T-cell (primary cell): ENCODE data around the gene PLAAT3. TPM values are rescaled to one million over a fixed set of nuclear protein-coding genes. Genes with fewer than 3 reads are reported as not detected.

Source experiments
- ATAC-seq, 4 experiments: fragments of 200-7000 bp in 3 of 4; fragments of 150-1000 bp in 1 of 4; cut with Tn5 transposase; replicated peaks in 1 of 4; 1 replicate in 3 of 4; 2 replicates in 1 of 4; pipeline ENCODE4 v1.10.0; 2021; ENCODE audit warnings: moderate library complexity in 3 of 4, mild to moderate bottlenecking in 2 of 4, moderate number of reproducible peaks in 1 of 4
- CTCF ChIA-PET, 2 donors: fragments of 300-600 bp; sonication (Branson Sonifier 250); formaldehyde crosslinking; loops; one replicate each; lab custom pipeline; 2022; ENCODE audit warnings: antibody characterized with exemption in 2 of 2; lab: Charles Lee
- POLR2A ChIA-PET, 2 donors: fragments of 300-600 bp; sonication (Branson Sonifier 250); formaldehyde crosslinking; loops; one replicate each; lab custom pipeline; 2022; ENCODE audit warnings: antibody characterized with exemption in 2 of 2; lab: Charles Lee
- DNase-seq, 35 experiments: peaks; one replicate each; pipeline versions ENCODE4 v3.0.0 to v3.0.0-alpha.2; 2013 to 2023
- H3K27ac ChIP-seq: one replicate; pipeline ENCODE4 v1.5.1; 2013; ENCODE audit warnings: low read length
- H3K27me3 ChIP-seq, 2 experiments: replicated peaks in 1 of 2; 1 replicate in 1 of 2; 2 replicates in 1 of 2; pipeline versions ENCODE4 v1.6.1 to v1.7.0; 2013; ENCODE audit warnings: low read length in 1 of 2, mixed read lengths in 1 of 2; ENCODE audit not compliant: control insufficient read depth in 2 of 2, insufficient read depth in 2 of 2; ENCODE audit errors: extremely low read depth in 1 of 2
- H3K36me3 ChIP-seq, 2 donors: 1 replicate in 1 of 2; 2 replicates in 1 of 2; pipeline versions ENCODE4 v1.6.1 to v1.7.0; 2013; ENCODE audit warnings: low read length in 1 of 2; ENCODE audit not compliant: control insufficient read depth in 2 of 2, insufficient read depth in 1 of 2; ENCODE audit errors: extremely low read depth in 1 of 2
- H3K4me1 ChIP-seq, 2 experiments: 1 replicate in 1 of 2; 2 replicates in 1 of 2; pipeline versions ENCODE4 v1.6.1 to v1.7.0; 2013; ENCODE audit warnings: low read length in 2 of 2, mixed read lengths in 1 of 2; ENCODE audit not compliant: insufficient read depth in 2 of 2, control insufficient read depth in 1 of 2; ENCODE audit errors: extremely low read depth in 1 of 2
- H3K4me3 ChIP-seq, 2 donors: 1 replicate in 1 of 2; 2 replicates in 1 of 2; pipeline versions ENCODE4 v1.5.1 to v1.7.0; 2013; ENCODE audit warnings: mild to moderate bottlenecking in 2 of 2, low read length in 1 of 2, moderate library complexity in 1 of 2; ENCODE audit not compliant: control insufficient read depth in 1 of 2; ENCODE audit errors: extremely low read depth in 1 of 2
- H3K9me3 ChIP-seq: 2 replicates; pipeline ENCODE4 v1.7.0; 2013
- H3K27ac Mint-ChIP-seq, 2 donors: one replicate each; pipeline ENCODE4 v1.8.0; 2020 to 2021; ENCODE audit warnings: mild to moderate bottlenecking in 2 of 2, mixed read lengths in 2 of 2
- H3K27me3 Mint-ChIP-seq, 2 donors: one replicate each; pipeline ENCODE4 v1.8.0; 2021 to 2022; ENCODE audit warnings: mixed read lengths in 2 of 2
- H3K36me3 Mint-ChIP-seq: one replicate; pipeline ENCODE4 v1.8.0; 2021; ENCODE audit warnings: mixed read lengths
- H3K4me1 Mint-ChIP-seq, 3 donors: one replicate each; pipeline ENCODE4 v1.8.0; 2020 to 2022; ENCODE audit warnings: mixed read lengths in 3 of 3, mild to moderate bottlenecking in 1 of 3
- H3K4me3 Mint-ChIP-seq, 3 donors: one replicate each; pipeline ENCODE4 v1.8.0; 2020 to 2022; ENCODE audit warnings: mild to moderate bottlenecking in 3 of 3, mixed read lengths in 3 of 3, moderate library complexity in 3 of 3
- H3K9me3 Mint-ChIP-seq, 3 donors: one replicate each; pipeline ENCODE4 v1.8.0; 2020 to 2022; ENCODE audit warnings: mixed read lengths in 3 of 3
- WGBS: methylation state at CpG from one replicate; pipeline ENCODE4 v1.1.5; 2013; ENCODE audit warnings: missing lambda C conversion rate; ENCODE audit not compliant: insufficient coverage; 5-methylcytosine and 5-hydroxymethylcytosine counted together
- total RNA-seq, 35 experiments: library from RNA in 6 of 35; stranded (reverse) in 6 of 35; fragments of 120-200 nt in 1 of 35; gene quantifications; one replicate each; pipeline versions ENCODE4 v1.2.1 to v1.2.4 and lab custom pipeline; 2013 to 2026

Gene PLAAT3
- total RNA-seq, 5 donors from 2014 or later (not counting 1 experiment from before 2014, with no cell fraction given): 3.7 to 10.0 (median 6.0) TPM

- peak overlapping the region; percentile 87 to 92 (median 91) for H3K4me3 Mint-ChIP-seq
- Histone ChIP-seq H3K9me3 (no peaks in the 10 kb centered on the region), H3K4me3 (peak overlapping the region; percentile 72 to 84), H3K27me3 (no peaks in the 10 kb centered on the region), H3K4me1 (peaks cover 47 to 87% of the 10 kb centered on the region in 2 experiments), H3K36me3 (peaks cover 0 to 5% of the 10 kb centered on the region in 2 donors), H3K27ac (peak overlapping the region; percentile 92)
- H3K27me3 Mint-ChIP-seq: no peaks in the 10 kb centered on the region
- H3K36me3 Mint-ChIP-seq: peaks cover 9% of the 10 kb centered on the region
- WGBS: no CpG with 5 or more reads among the region's 1 CpG
- no peaks in the 10 kb centered on the region for H3K9me3 Mint-ChIP-seq
- ChIA-PET CTCF (no interaction called here), POLR2A (interaction anchor here (0.6 to 2.4 kb wide), 2 partner anchors 32 to 47 kb away, joined by 3 to 20 read pairs; no protein-coding TSS in a partner anchor)
- peak overlapping the region; percentile 98 to 99 for H3K27ac Mint-ChIP-seq
- peaks cover 83 to 95% (median 90%) of the 10 kb centered on the region in 3 donors for H3K4me1 Mint-ChIP-seq
- ATAC-seq (peak in 2 of 4 experiments; percentile 29 to 40), DNase-seq (peak in 5 of 35 experiments; percentile 8 to 52 (median 21))
Observed at GRCh38 chr11:63535734-63536133, 78.5 kb downstream of the PLAAT3 start.

GRCh38 chr11:63534895-63535461 lies 79.3 kb downstream of the PLAAT3 start:
- no peak for ATAC-seq
- H3K4me1 Mint-ChIP-seq: peaks cover 79 to 92% (median 87%) of the 10 kb centered on the region in 3 donors

GRCh38 chr11:63534076-63534475 lies 80.2 kb downstream of the PLAAT3 start:
- Histone ChIP-seq H3K27ac (peak overlapping the region; percentile 92), H3K36me3 (peaks cover 0 to 2% of the 10 kb centered on the region in 2 donors), H3K9me3 (no peaks in the 10 kb centered on the region), H3K27me3 (no peaks in the 10 kb centered on the region), H3K4me3 (no peak overlapping the region), H3K4me1 (peaks cover 52 to 84% of the 10 kb centered on the region in 2 experiments)
- Mint-ChIP-seq H3K4me3 (peak overlapping the region in 2 of 3 donors; percentile 13 to 42), H3K36me3 (peaks cover 3% of the 10 kb centered on the region), H3K27ac (peak overlapping the region; percentile 86 to 92), H3K4me1 (peaks cover 79 to 92% (median 89%) of the 10 kb centered on the region in 3 donors), H3K27me3 (no peaks in the 10 kb centered on the region), H3K9me3 (no peaks in the 10 kb centered on the region)
- ChIA-PET CTCF (no interaction called here), POLR2A (no interaction called here)
- ATAC-seq: no peak
- 49% methylated on average over 3 of the region's 3 CpGs for WGBS
- DNase-seq: no peak

More at GRCh38 chr11:63534895-63535461, 79.3 kb downstream of the PLAAT3 start:
- H3K36me3 ChIP-seq: peaks cover 0 to 2% of the 10 kb centered on the region in 2 donors
- H3K36me3 Mint-ChIP-seq: peaks cover 4% of the 10 kb centered on the region
- no peaks in the 10 kb centered on the region for H3K27me3 Mint-ChIP-seq
- CTCF ChIA-PET: no interaction called here
- no peaks in the 10 kb centered on the region for H3K9me3 Mint-ChIP-seq
- no peaks in the 10 kb centered on the region for H3K9me3 ChIP-seq
- no peak overlapping the region for H3K4me3 ChIP-seq
- POLR2A ChIA-PET: interaction anchor here in 1 of 2 donors (0.9 kb wide), 1 partner anchor 86 kb away, joined by 4 read pairs; no protein-coding TSS in a partner anchor
- peak in 11 of 35 experiments; percentile 9 to 56 (median 22) for DNase-seq
- no peaks in the 10 kb centered on the region for H3K27me3 ChIP-seq
- WGBS: 74% methylated on average over 3 of the region's 5 CpGs
- peaks cover 48 to 85% of the 10 kb centered on the region in 2 experiments for H3K4me1 ChIP-seq
- H3K27ac Mint-ChIP-seq: peak overlapping the region; percentile 98 to 99
- peak overlapping the region; percentile 54 to 91 (median 87) for H3K4me3 Mint-ChIP-seq
- peak overlapping the region; percentile 92 for H3K27ac ChIP-seq

- ATAC-seq: no peak
- POLR2A ChIA-PET: interaction anchor here (0.6 to 1.2 kb wide), 2 partner anchors 17 to 20 kb away, joined by 3 to 4 read pairs; no protein-coding TSS in a partner anchor
- H3K4me1 Mint-ChIP-seq: peaks cover 73 to 87% (median 85%) of the 10 kb centered on the region in 3 donors
- Histone ChIP-seq H3K27ac (peak overlapping the region; percentile 92), H3K4me3 (no peak overlapping the region), H3K27me3 (no peaks in the 10 kb centered on the region), H3K9me3 (no peaks in the 10 kb centered on the region), H3K4me1 (peaks cover 43 to 72% of the 10 kb centered on the region in 2 experiments), H3K36me3 (no peaks in the 10 kb centered on the region)
- 92% methylated on average over 4 of the region's 4 CpGs for WGBS
- no peak for DNase-seq
- H3K9me3 Mint-ChIP-seq: no peaks in the 10 kb centered on the region
- H3K4me3 Mint-ChIP-seq: peak overlapping the region in 2 of 3 donors; percentile 1 to 42
- H3K27ac Mint-ChIP-seq: peak overlapping the region; percentile 86 to 92
- H3K36me3 Mint-ChIP-seq: no peaks in the 10 kb centered on the region
- H3K27me3 Mint-ChIP-seq: no peaks in the 10 kb centered on the region
- CTCF ChIA-PET: interaction anchor here in 1 of 2 donors (1.5 kb wide), 1 partner anchor 54 kb away, joined by 4 read pairs; no protein-coding TSS in a partner anchor
Observed at GRCh38 chr11:63532799-63533475, 81.3 kb downstream of the PLAAT3 start.

- Histone ChIP-seq H3K9me3 (no peaks in the 10 kb centered on the region), H3K4me1 (peaks cover 40 to 66% of the 10 kb centered on the region in 2 experiments), H3K27ac (peak overlapping the region; percentile 77), H3K36me3 (no peaks in the 10 kb centered on the region), H3K4me3 (no peak overlapping the region), H3K27me3 (no peaks in the 10 kb centered on the region)
- Mint-ChIP-seq H3K36me3 (no peaks in the 10 kb centered on the region), H3K4me3 (peak overlapping the region; percentile 42 to 65 (median 55)), H3K4me1 (peaks cover 75 to 85% (median 82%) of the 10 kb centered on the region in 3 donors), H3K27ac (peak overlapping the region; percentile 86 to 94), H3K27me3 (no peaks in the 10 kb centered on the region), H3K9me3 (no peaks in the 10 kb centered on the region)
- no CpG with 5 or more reads among the region's 2 CpGs for WGBS
- DNase-seq (no peak), ATAC-seq (peak in 1 of 4 experiments; percentile 17)
- POLR2A ChIA-PET: interaction anchor here (0.9 to 1.2 kb wide), 2 partner anchors 21 to 35 kb away, joined by 3 to 4 read pairs; no protein-coding TSS in a partner anchor
- CTCF ChIA-PET: interaction anchor here in 1 of 2 donors (1.5 kb wide), 1 partner anchor 53 kb away, joined by 4 read pairs; no protein-coding TSS in a partner anchor
Observed at GRCh38 chr11:63532117-63532516, 82.1 kb downstream of the PLAAT3 start.
